H9 (cell line): ENCODE data around the gene TNP2. TPM values are rescaled to one million over a fixed set of nuclear protein-coding genes. Genes with fewer than 3 reads are reported as not detected.

Source experiments
- DNase-seq: peaks from one replicate; pipeline ENCODE4 v3.0.0-alpha.2; 2017
- H2AFZ ChIP-seq: one replicate; pipeline ENCODE4 v1.6.1; 2013; ENCODE audit warnings: mild to moderate bottlenecking, low read length, control low read depth, moderate library complexity
- H2AK5ac ChIP-seq: 2 replicates; pipeline ENCODE4 v1.6.1; 2013; ENCODE audit warnings: low read length, control low read depth, mixed read lengths; ENCODE audit not compliant: insufficient read length
- H2BK120ac ChIP-seq: one replicate; pipeline ENCODE4 v1.6.1; 2013; ENCODE audit warnings: low read depth, mild to moderate bottlenecking, low read length, control low read depth, inconsistent platforms; ENCODE audit not compliant: poor library complexity, severe bottlenecking
- H2BK12ac ChIP-seq: 2 replicates; pipeline ENCODE4 v1.6.1; 2013; ENCODE audit warnings: low read length, control low read depth, mixed read lengths, low read depth; ENCODE audit not compliant: insufficient read length
- H2BK15ac ChIP-seq: 2 replicates; pipeline ENCODE4 v1.6.1; 2013; ENCODE audit warnings: low read depth, low read length, control low read depth
- H2BK20ac ChIP-seq: one replicate; pipeline ENCODE4 v1.6.1; 2013; ENCODE audit warnings: low read depth, mild to moderate bottlenecking, low read length, control low read depth, inconsistent platforms; ENCODE audit not compliant: poor library complexity, severe bottlenecking
- H2BK5ac ChIP-seq: 2 replicates; pipeline ENCODE4 v1.6.1; 2013; ENCODE audit warnings: low read length, control low read depth, mixed read lengths; ENCODE audit not compliant: insufficient read length
- H3K14ac ChIP-seq: 2 replicates; pipeline ENCODE4 v1.6.1; 2013; ENCODE audit warnings: low read length, control low read depth; ENCODE audit not compliant: insufficient read depth
- H3K18ac ChIP-seq: 2 replicates; pipeline ENCODE4 v1.6.1; 2013; ENCODE audit warnings: low read depth, mild to moderate bottlenecking, mixed read lengths, low read length, control low read depth; ENCODE audit not compliant: insufficient read length
- H3K23ac ChIP-seq: 2 replicates; pipeline ENCODE4 v1.6.1; 2013; ENCODE audit warnings: low read length, control low read depth, mixed read lengths, low read depth; ENCODE audit not compliant: insufficient read length
- H3K23me2 ChIP-seq: 2 replicates; pipeline ENCODE4 v1.6.1; 2013; ENCODE audit warnings: low read depth, mild to moderate bottlenecking, mixed read lengths, low read length, control low read depth; ENCODE audit not compliant: insufficient read length, poor library complexity, severe bottlenecking
- H3K27ac ChIP-seq: 2 replicates; pipeline ENCODE4 v1.5.1; 2013; ENCODE audit warnings: low read length, control low read depth, mixed read lengths, low read depth; ENCODE audit not compliant: insufficient read length
- H3K27me3 ChIP-seq: 2 replicates; pipeline ENCODE4 v1.6.1; 2013; ENCODE audit warnings: low read length, control low read depth, inconsistent platforms; ENCODE audit not compliant: insufficient read depth
- H3K4ac ChIP-seq: 2 replicates; pipeline ENCODE4 v1.6.1; 2013; ENCODE audit warnings: low read depth, mild to moderate bottlenecking, control low read depth, inconsistent platforms, low read length, moderate library complexity
- H3K4me1 ChIP-seq: 2 replicates; pipeline ENCODE4 v1.6.1; 2013; ENCODE audit warnings: low read length, control low read depth, inconsistent platforms; ENCODE audit not compliant: insufficient read depth
- H3K4me2 ChIP-seq: 2 replicates; pipeline ENCODE4 v1.6.1; 2013; ENCODE audit warnings: low read length, control low read depth, mixed read lengths; ENCODE audit not compliant: insufficient read length, insufficient read depth
- H3K56ac ChIP-seq: 2 replicates; pipeline ENCODE4 v1.6.1; 2013; ENCODE audit warnings: low read depth, mild to moderate bottlenecking, mixed read lengths, low read length, control low read depth; ENCODE audit not compliant: insufficient read length
- H3K79me1 ChIP-seq: 2 replicates; pipeline ENCODE4 v1.6.1; 2013; ENCODE audit warnings: low read depth, mild to moderate bottlenecking, moderate library complexity, low read length, control low read depth, inconsistent platforms; ENCODE audit not compliant: insufficient read depth, poor library complexity, severe bottlenecking
- H3K79me2 ChIP-seq: 2 replicates; pipeline ENCODE4 v1.6.1; 2013; ENCODE audit warnings: low read length, control low read depth, inconsistent platforms; ENCODE audit not compliant: insufficient read depth
- H3K9ac ChIP-seq: 2 replicates; pipeline ENCODE4 v1.6.1; 2013; ENCODE audit warnings: low read length, control low read depth, mixed read lengths; ENCODE audit not compliant: insufficient read length; ENCODE audit errors: extremely low read depth
- H3K9me3 ChIP-seq: one replicate; pipeline ENCODE4 v1.6.1; 2013; ENCODE audit warnings: low read depth, low read length, inconsistent platforms; ENCODE audit not compliant: control insufficient read depth
- H3T11ph ChIP-seq: one replicate; pipeline ENCODE4 v1.6.1; 2013; ENCODE audit warnings: mild to moderate bottlenecking, low read length, control low read depth, inconsistent platforms
- H4K20me1 ChIP-seq: one replicate; pipeline ENCODE4 v1.6.1; 2013; ENCODE audit not compliant: control insufficient read depth, insufficient read length, insufficient read depth
- H4K5ac ChIP-seq: 2 replicates; pipeline ENCODE4 v1.6.1; 2013; ENCODE audit warnings: low read depth, mild to moderate bottlenecking, mixed read lengths, low read length, control low read depth; ENCODE audit not compliant: insufficient read length
- H4K8ac ChIP-seq: replicated peaks from 2 replicates; pipeline ENCODE4 v1.6.1; 2013; ENCODE audit warnings: low read length, control low read depth, mixed read lengths, low read depth; ENCODE audit not compliant: insufficient read length
- H4K91ac ChIP-seq: 2 replicates; pipeline ENCODE4 v1.6.1; 2013; ENCODE audit warnings: low read depth, mild to moderate bottlenecking, moderate library complexity, mixed read lengths, low read length, control low read depth; ENCODE audit not compliant: insufficient read length
- H3K27ac Mint-ChIP-seq, 3 experiments: 2 replicates in 2 of 3; 3 replicates in 1 of 3; pipeline ENCODE4 v1.8.0; 2020 to 2021; ENCODE audit warnings: mixed read lengths in 3 of 3, mild to moderate bottlenecking in 1 of 3, moderate library complexity in 1 of 3
- H3K27me3 Mint-ChIP-seq: 2 replicates; pipeline ENCODE4 v1.8.0; 2021; ENCODE audit warnings: low read depth, mild to moderate bottlenecking, moderate library complexity, mixed read lengths
- H3K36me3 Mint-ChIP-seq, 3 experiments: 2 replicates in 2 of 3; 3 replicates in 1 of 3; pipeline ENCODE4 v1.8.0; 2020 to 2021; ENCODE audit warnings: low read depth in 3 of 3, mixed read lengths in 3 of 3; ENCODE audit not compliant: insufficient read depth in 1 of 3
- H3K4me1 Mint-ChIP-seq, 2 experiments: 2 replicates each; pipeline ENCODE4 v1.8.0; 2020; ENCODE audit warnings: mixed read lengths in 2 of 2
- H3K4me3 Mint-ChIP-seq, 2 experiments: 2 replicates in 1 of 2; 3 replicates in 1 of 2; pipeline ENCODE4 v1.8.0; 2020 to 2021; ENCODE audit warnings: mild to moderate bottlenecking in 2 of 2, mixed read lengths in 2 of 2, moderate library complexity in 1 of 2
- H3K9me3 Mint-ChIP-seq, 2 experiments: 2 replicates in 1 of 2; 3 replicates in 1 of 2; pipeline ENCODE4 v1.8.0; 2020; ENCODE audit warnings: mild to moderate bottlenecking in 2 of 2, mixed read lengths in 2 of 2, moderate library complexity in 1 of 2
- CTCF ChIP-seq: fragments of 200-600 bp; sonication (generic); conservative IDR thresholded peaks from 3 replicates; pipeline ENCODE4 v1.8.0; 2021; ENCODE audit warnings: antibody characterized with exemption, mild to moderate bottlenecking
- WGBS: extraction: QIAGEN DNeasy Blood & Tissue Kit; methylation state at CpG from one replicate; pipeline ENCODE4 v1.1.7; 2013; ENCODE audit warnings: missing lambda C conversion rate, low lambda C conversion rate, mixed read lengths; ENCODE audit not compliant: insufficient read length; ENCODE audit errors: extremely low coverage; 5-methylcytosine and 5-hydroxymethylcytosine counted together
- total RNA-seq: library from RNA; stranded (reverse); gene quantifications from 2 replicates; pipeline ENCODE4 v1.2.1, GENCODE V29; 2021

TNP2 gene
- total RNA-seq, 1 experiment from 2014 or later, result not detected

GRCh38 chr16:11285842-11286241 lies 16.7 kb upstream of the TNP2 start:
- no peaks in the 10 kb centered on the region for H4K20me1 ChIP-seq
- no peak overlapping the region for H2AK5ac ChIP-seq
- no peak overlapping the region for H3K9ac ChIP-seq
- H3K14ac ChIP-seq, result no peak overlapping the region
- H3K27me3 ChIP-seq, result no peaks in the 10 kb centered on the region
- Mint-ChIP-seq H3K9me3 (no peaks in the 10 kb centered on the region), H3K4me3 (no peak overlapping the region), H3K27me3 (no peaks in the 10 kb centered on the region; the same call in none of the 2 replicates), H3K36me3 (no peaks in the 10 kb centered on the region; a peak in 1 of 7 replicates), H3K27ac (no peak overlapping the region), H3K4me1 (peaks cover 13 to 26% of the 10 kb centered on the region in 2 experiments)
- no peak overlapping the region for H4K5ac ChIP-seq
- H2BK12ac ChIP-seq, result no peak overlapping the region
- H2BK20ac ChIP-seq, result no peak overlapping the region
- no peak overlapping the region for H3K27ac ChIP-seq
- no peak overlapping the region for H2AFZ ChIP-seq
- H3K4me2 ChIP-seq, result no peak overlapping the region
- H3K18ac ChIP-seq, result no peak overlapping the region
- no peak for TF ChIP-seq CTCF
- no peak overlapping the region for H2BK15ac ChIP-seq
- no peak overlapping the region for H4K91ac ChIP-seq
- H3K4me1 ChIP-seq, result no peaks in the 10 kb centered on the region; the same call in 1 of the 2 replicates
- H3K4ac ChIP-seq, result no peak overlapping the region
- no peak for DNase-seq
- H3T11ph ChIP-seq, result no peak overlapping the region
- no peak overlapping the region for H3K56ac ChIP-seq
- no peaks in the 10 kb centered on the region for H3K79me1 ChIP-seq
- H3K9me3 ChIP-seq, result no peaks in the 10 kb centered on the region
- no CpG with 5 or more reads among the region's 2 CpGs for WGBS
- H2BK5ac ChIP-seq, result no peak overlapping the region
- H3K23ac ChIP-seq, result no peak overlapping the region
- no peak overlapping the region for H4K8ac ChIP-seq
- H2BK120ac ChIP-seq, result no peak overlapping the region
- H3K23me2 ChIP-seq, result no peaks in the 10 kb centered on the region
- H3K79me2 ChIP-seq, result no peaks in the 10 kb centered on the region
